Measurements from ENCODE around the gene EGLN3.

GRCh38 chr14:33925235-33925634 lies 25.6 kb downstream of the EGLN3 start:
- TF ChIP-seq, protein P1, sequence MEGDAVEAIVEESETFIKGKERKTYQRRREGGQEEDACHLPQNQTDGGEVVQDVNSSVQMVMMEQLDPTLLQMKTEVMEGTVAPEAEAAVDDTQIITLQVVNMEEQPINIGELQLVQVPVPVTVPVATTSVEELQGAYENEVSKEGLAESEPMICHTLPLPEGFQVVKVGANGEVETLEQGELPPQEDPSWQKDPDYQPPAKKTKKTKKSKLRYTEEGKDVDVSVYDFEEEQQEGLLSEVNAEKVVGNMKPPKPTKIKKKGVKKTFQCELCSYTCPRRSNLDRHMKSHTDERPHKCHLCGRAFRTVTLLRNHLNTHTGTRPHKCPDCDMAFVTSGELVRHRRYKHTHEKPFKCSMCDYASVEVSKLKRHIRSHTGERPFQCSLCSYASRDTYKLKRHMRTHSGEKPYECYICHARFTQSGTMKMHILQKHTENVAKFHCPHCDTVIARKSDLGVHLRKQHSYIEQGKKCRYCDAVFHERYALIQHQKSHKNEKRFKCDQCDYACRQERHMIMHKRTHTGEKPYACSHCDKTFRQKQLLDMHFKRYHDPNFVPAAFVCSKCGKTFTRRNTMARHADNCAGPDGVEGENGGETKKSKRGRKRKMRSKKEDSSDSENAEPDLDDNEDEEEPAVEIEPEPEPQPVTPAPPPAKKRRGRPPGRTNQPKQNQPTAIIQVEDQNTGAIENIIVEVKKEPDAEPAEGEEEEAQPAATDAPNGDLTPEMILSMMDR (IDR thresholded peaks at IDR 0.05), result no peak
- no peak for TF ChIP-seq POLR2A (IDR thresholded peaks at IDR 0.05)

Data from right lobe of liver (tissue), 4 donors.